Suprapubic skin (tissue), 3 donors: ENCODE measurements around the gene CLCF1.

Experiments used
- EP300 ChIP-seq: sonication (generic); formaldehyde crosslinking; IDR thresholded peaks from one replicate; pipeline ENCODE4 v1.6.1; 2017; ENCODE audit warnings: antibody characterized with exemption
- POLR2A ChIP-seq, 2 donors: fragments of 450-650 bp; IDR thresholded peaks; one replicate each; pipeline ENCODE4 v1.6.1; 2017; ENCODE audit warnings: antibody characterized with exemption in 2 of 2, mild to moderate bottlenecking in 2 of 2, moderate library complexity in 2 of 2
- TF ChIP-seq, protein P1 (sequence below), 2 donors: fragments of 200-600 bp in 1 of 2; fragments of 450-650 bp in 1 of 2; sonication (generic) in 1 of 2; IDR thresholded peaks; one replicate each; pipeline ENCODE4 v1.5.1; 2016 to 2019; ENCODE audit warnings: antibody characterized with exemption in 2 of 2, mild to moderate bottlenecking in 1 of 2, moderate library complexity in 1 of 2

DNA sequence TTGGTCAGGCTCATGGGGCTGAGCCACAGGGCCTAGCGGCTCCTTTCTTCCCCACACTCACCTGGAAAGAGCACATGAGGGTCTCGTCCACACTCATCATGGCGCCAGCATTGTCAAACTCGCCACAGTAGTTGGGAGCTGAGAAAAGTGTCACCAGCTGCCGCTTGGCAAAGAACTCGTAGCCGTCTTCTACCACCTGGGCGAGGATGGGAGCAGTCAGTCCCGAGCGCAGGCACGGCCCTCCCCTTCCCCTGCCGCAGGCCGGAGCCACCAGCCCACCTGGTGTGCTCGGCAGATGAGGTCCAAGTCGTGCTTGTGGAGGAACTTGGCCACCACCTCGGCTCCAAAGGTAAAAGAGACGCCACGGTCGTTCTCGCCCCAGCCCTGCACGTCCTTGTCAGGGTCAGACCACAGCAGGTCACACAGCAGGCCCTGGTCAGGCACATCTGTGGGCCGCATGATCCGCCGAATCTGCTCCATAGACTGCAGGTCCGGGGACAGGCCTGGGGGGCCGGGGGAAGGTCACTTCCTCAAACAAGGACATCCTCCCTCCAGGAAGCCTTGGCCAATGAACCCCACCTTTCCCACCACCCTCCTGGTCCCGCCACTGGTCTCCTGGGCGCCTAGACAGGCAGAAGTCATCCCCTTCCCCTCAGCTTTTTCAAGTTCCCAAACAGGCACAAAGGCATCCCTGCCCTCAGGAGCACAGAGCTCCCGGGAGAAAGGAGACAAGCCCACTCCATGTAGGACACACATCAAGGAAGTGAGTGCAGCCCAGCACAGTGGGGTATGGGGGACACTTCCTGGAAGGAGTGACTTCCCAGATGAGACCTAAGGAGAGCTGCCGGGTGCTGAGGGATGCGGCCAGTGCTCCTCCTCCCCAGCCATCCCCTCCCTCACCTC, 25.5 kb upstream of the CLCF1 start:
- no peak for TF ChIP-seq POLR2A (IDR thresholded peaks at IDR 0.05)
- TF ChIP-seq EP300, result no peak
- TF ChIP-seq, protein P1, sequence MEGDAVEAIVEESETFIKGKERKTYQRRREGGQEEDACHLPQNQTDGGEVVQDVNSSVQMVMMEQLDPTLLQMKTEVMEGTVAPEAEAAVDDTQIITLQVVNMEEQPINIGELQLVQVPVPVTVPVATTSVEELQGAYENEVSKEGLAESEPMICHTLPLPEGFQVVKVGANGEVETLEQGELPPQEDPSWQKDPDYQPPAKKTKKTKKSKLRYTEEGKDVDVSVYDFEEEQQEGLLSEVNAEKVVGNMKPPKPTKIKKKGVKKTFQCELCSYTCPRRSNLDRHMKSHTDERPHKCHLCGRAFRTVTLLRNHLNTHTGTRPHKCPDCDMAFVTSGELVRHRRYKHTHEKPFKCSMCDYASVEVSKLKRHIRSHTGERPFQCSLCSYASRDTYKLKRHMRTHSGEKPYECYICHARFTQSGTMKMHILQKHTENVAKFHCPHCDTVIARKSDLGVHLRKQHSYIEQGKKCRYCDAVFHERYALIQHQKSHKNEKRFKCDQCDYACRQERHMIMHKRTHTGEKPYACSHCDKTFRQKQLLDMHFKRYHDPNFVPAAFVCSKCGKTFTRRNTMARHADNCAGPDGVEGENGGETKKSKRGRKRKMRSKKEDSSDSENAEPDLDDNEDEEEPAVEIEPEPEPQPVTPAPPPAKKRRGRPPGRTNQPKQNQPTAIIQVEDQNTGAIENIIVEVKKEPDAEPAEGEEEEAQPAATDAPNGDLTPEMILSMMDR (IDR thresholded peaks at IDR 0.05), result no peak
